Right ventricle myocardium superior (tissue), 1 donor: ENCODE results near the gene MFF. TPM values are rescaled to one million over a fixed set of nuclear protein-coding genes. Genes with fewer than 3 reads are reported as not detected.

ENCODE experiments used
- ATAC-seq: fragments of 200-7000 bp; cut with Tn5 transposase; one replicate; pipeline ENCODE4 v1.9.1; 2020; ENCODE audit warnings: mild to moderate bottlenecking; ENCODE audit not compliant: poor library complexity
- DNase-seq: peaks from one replicate; pipeline ENCODE4 v3.0.0-alpha.2; 2020
- intact Hi-C: fragments of 100-400 bp; cut with DNase I; formaldehyde crosslinking; loops from one replicate; pipeline ENCODE4 v1.11.2; 2022
- long read RNA-seq: library from polyadenylated mRNA; unstranded; transcript quantifications from one replicate; pipeline ENCODE4 v2.0.0, GENCODE V29; 2021
- total RNA-seq: library from RNA; stranded (reverse); fragmentation: NEBNext Ultra II Directional; extraction: Animal tissue kit (Norgen Biotek cat#: 25700); gene quantifications from one replicate; pipeline ENCODE4 v1.2.1, GENCODE V29; 2021
- donor health status: DM: no; HTN: yes; CAD: no; lungs with severe emphysema.

Gene MFF
- 87.2 TPM for total RNA-seq
- long read RNA-seq, transcript MFF-208 (9 exons, 1,247 nt) = minor isoform, 9 of 264 reads
- long read RNA-seq, transcript MFF-203 (8 exons, 1,716 nt) = minor isoform, 22 of 264 reads
- long read RNA-seq, transcript MFF-204 (11 exons, 2,186 nt) = minor isoform, 20 of 264 reads
- long read RNA-seq, transcript MFF-201 (9 exons, 2,004 nt) = major isoform, 29 of 264 reads
- long read RNA-seq, partial matches to known transcripts = 3 of 264 reads
- long read RNA-seq, other reads (novel, unspliced or antisense) = 176 of 264 reads

GRCh38 chr2:227324995-227325838 is at the start of gene MFF:
Gene MFF, plus strand, starts transcription at chr2:227325251. Its CDS starts 5,415 bp downstream, at chr2:227330666.
- DNase-seq (peak; percentile 96), ATAC-seq (peak; percentile 100)
- intact Hi-C loops = no loop called here

- no peak for ATAC-seq
- intact Hi-C loops = no loop called here
Observed at GRCh38 chr2:227280895-227281294, 44.2 kb upstream of the MFF start.

GRCh38 chr2:227285741-227286236 is 39.3 kb upstream of the MFF start:
- ATAC-seq = no peak
- intact Hi-C loops = no loop called here

More at GRCh38 chr2:227280895-227281294, 44.2 kb upstream of the MFF start:
- no peak for DNase-seq

GRCh38 chr2:227287771-227288170 is 37.3 kb upstream of the MFF start:
- DNase-seq (no peak), ATAC-seq (no peak)
- intact Hi-C loops = no loop called here

More at GRCh38 chr2:227285741-227286236, 39.3 kb upstream of the MFF start:
- no peak for DNase-seq

- intact Hi-C loops = no loop called here
- ATAC-seq (no peak), DNase-seq (no peak)
Observed at GRCh38 chr2:227292314-227292713, 32.7 kb upstream of the MFF start.

GRCh38 chr2:227293531-227293930 is 31.5 kb upstream of the MFF start:
- intact Hi-C loops = no loop called here
- ATAC-seq = no peak
- DNase-seq = no peak

- intact Hi-C loops = no loop called here
- DNase-seq (no peak), ATAC-seq (no peak)
Observed at GRCh38 chr2:227295806-227296205, 29.2 kb upstream of the MFF start.

- DNase-seq (no peak), ATAC-seq (no peak)
- intact Hi-C loops = no loop called here
Observed at GRCh38 chr2:227296671-227297405, 28.2 kb upstream of the MFF start.

GRCh38 chr2:227301523-227301922 is 23.5 kb upstream of the MFF start:
- intact Hi-C loops = no loop called here
- no peak for DNase-seq
- no peak for ATAC-seq

- intact Hi-C loops = no loop called here
- ATAC-seq = no peak
- no peak for DNase-seq
Observed at GRCh38 chr2:227308784-227309183, 16.3 kb upstream of the MFF start.

- DNase-seq = no peak
- intact Hi-C loops = no loop called here
- no peak for ATAC-seq
Observed at GRCh38 chr2:227310756-227311110, 14.3 kb upstream of the MFF start.

- intact Hi-C loops = no loop called here
- ATAC-seq (no peak), DNase-seq (no peak)
Observed at GRCh38 chr2:227311861-227312506, 13.1 kb upstream of the MFF start.

GRCh38 chr2:227312579-227312978 is 12.5 kb upstream of the MFF start:
- DNase-seq (no peak), ATAC-seq (no peak)
- intact Hi-C loops = no loop called here

GRCh38 chr2:227313310-227313709 is 11.7 kb upstream of the MFF start:
- ATAC-seq (no peak), DNase-seq (no peak)
- intact Hi-C loops = no loop called here

- no peak for DNase-seq
- intact Hi-C loops = no loop called here
- no peak for ATAC-seq
Observed at GRCh38 chr2:227317834-227318233, 7.2 kb upstream of the MFF start.

GRCh38 chr2:227320305-227321094 is 4.6 kb upstream of the MFF start:
- DNase-seq (no peak), ATAC-seq (no peak)
- intact Hi-C loops = no loop called here

GRCh38 chr2:227322530-227323205 is 2.4 kb upstream of the MFF start:
- DNase-seq (no peak), ATAC-seq (no peak)
- intact Hi-C loops = no loop called here

- intact Hi-C loops = no loop called here
Observed at GRCh38 chr2:227323818-227324217, 1.2 kb upstream of the MFF start.

More at GRCh38 chr2:227323818-227324217, 1.2 kb upstream of the MFF start:
- DNase-seq (no peak), ATAC-seq (no peak)
